ENCODE results near the gene TMEM59L. TPM values are rescaled to one million over a fixed set of nuclear protein-coding genes. Genes with fewer than 3 reads are reported as not detected.

The TMEM59L gene
- total and polyA plus RNA-seq, 4 donors = 0.08 to 0.15 (median 0.08) TPM; not detected in 1

DNA sequence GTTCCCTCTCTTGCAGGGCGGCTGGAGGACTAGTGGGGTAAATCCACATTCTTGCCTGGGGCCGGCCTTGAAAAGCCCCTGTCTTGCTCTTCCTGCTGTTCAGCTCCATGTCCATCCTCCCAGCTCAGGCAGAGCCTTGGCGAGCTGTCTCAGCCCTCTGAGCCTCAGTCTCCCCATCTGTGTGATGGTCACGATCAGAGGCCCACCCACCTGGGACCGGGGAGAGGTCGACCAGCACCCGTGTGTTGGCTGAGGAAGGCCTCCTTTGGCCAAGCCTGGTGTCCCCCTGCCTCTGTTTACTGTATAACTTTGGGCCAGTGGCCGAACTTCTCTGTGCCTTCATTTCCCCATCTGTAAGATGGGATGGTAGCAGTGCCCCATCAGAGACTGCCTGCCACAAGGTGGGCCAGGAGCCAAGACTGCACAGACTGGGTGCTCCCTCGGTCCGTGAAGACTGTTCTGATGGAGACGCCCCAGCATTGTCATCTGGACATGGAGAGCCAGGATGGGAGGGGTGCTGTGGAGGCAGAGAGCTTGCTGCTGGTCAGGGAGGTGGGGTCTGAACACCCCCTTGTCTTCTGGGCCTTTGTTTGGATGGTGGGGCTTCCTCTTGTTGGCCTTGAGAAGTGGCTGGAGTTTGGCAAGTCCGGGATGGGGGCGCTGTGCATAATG is 42.6 kb downstream of the TMEM59L start:
- H3K27me3 ChIP-seq (ENCODE audit: control insufficient read depth in 4 of 4, insufficient read depth in 4 of 4, low read length in 3 of 4) = no peaks in the 10 kb centered on the region
- H3K36me3 ChIP-seq (ENCODE audit: control insufficient read depth in 4 of 4, insufficient read depth in 3 of 4, low read depth in 1 of 4, low read length in 3 of 4) = no peaks in the 10 kb centered on the region
- no peak overlapping the region for H3K9ac ChIP-seq (ENCODE audit: low read depth in 1 of 2, low read length in 2 of 2)
- H3K9me3 ChIP-seq (ENCODE audit: control insufficient read depth in 4 of 4, low read length in 3 of 4) = no peaks in the 10 kb centered on the region
- H3K4me1 ChIP-seq (ENCODE audit: control insufficient read depth in 4 of 4, insufficient read depth in 4 of 4, low read length in 3 of 4) = no peaks in the 10 kb centered on the region
- 97% methylated on average over 13 of the region's 13 CpGs for WGBS
- H3K4me3 ChIP-seq (ENCODE audit: low read depth in 1 of 3, low read length in 3 of 3) = no peak overlapping the region
- no peak for DNase-seq (ENCODE audit: low spot score)
- TF ChIP-seq, protein P1, sequence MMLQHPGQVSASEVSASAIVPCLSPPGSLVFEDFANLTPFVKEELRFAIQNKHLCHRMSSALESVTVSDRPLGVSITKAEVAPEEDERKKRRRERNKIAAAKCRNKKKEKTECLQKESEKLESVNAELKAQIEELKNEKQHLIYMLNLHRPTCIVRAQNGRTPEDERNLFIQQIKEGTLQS (IDR thresholded peaks at IDR 0.05) = no peak
- TF ChIP-seq HNF4G (IDR thresholded peaks at IDR 0.05) (no peak), FOXA2 (IDR thresholded peaks at IDR 0.05) (no peak), HNF4A (conservative IDR thresholded peaks at IDR 0.05) (no peak), YY1 (IDR thresholded peaks at IDR 0.05) (no peak), RXRA (IDR thresholded peaks at IDR 0.05) (no peak), JUND (IDR thresholded peaks at IDR 0.05) (no peak), MAX (IDR thresholded peaks at IDR 0.05) (no peak), REST (IDR thresholded peaks at IDR 0.05) (no peak), TAF1 (conservative IDR thresholded peaks at IDR 0.05) (no peak), EGR1 (IDR thresholded peaks at IDR 0.05; ENCODE audit: low read depth in 2 of 2) (no peak), ZBTB33 (IDR thresholded peaks at IDR 0.05) (no peak), NR2F2 (IDR thresholded peaks at IDR 0.05) (no peak)
- TF ChIP-seq, protein P2, sequence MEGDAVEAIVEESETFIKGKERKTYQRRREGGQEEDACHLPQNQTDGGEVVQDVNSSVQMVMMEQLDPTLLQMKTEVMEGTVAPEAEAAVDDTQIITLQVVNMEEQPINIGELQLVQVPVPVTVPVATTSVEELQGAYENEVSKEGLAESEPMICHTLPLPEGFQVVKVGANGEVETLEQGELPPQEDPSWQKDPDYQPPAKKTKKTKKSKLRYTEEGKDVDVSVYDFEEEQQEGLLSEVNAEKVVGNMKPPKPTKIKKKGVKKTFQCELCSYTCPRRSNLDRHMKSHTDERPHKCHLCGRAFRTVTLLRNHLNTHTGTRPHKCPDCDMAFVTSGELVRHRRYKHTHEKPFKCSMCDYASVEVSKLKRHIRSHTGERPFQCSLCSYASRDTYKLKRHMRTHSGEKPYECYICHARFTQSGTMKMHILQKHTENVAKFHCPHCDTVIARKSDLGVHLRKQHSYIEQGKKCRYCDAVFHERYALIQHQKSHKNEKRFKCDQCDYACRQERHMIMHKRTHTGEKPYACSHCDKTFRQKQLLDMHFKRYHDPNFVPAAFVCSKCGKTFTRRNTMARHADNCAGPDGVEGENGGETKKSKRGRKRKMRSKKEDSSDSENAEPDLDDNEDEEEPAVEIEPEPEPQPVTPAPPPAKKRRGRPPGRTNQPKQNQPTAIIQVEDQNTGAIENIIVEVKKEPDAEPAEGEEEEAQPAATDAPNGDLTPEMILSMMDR (IDR thresholded peaks at IDR 0.05; ENCODE audit: low read depth, low read length, missing input control) = no peak
- no peak overlapping the region for H3K27ac ChIP-seq (ENCODE audit: low read depth in 1 of 2, low read length in 2 of 2)
